GM12878 (cell line): Measurements from ENCODE around the gene WIPF1. TPM values are rescaled to one million over a fixed set of nuclear protein-coding genes. Genes with fewer than 3 reads are reported as not detected.

Experiments used
- ATAC-seq: fragments of 200-7000 bp; cut with Tn5 transposase; 3 replicates; pipeline ENCODE4 v1.9.1; 2020; ENCODE audit warnings: mild to moderate bottlenecking, moderate library complexity
- BruUV-seq: library from RNA; stranded (reverse); fragments of 400-500 nt; replicated peaks from 2 replicates; lab custom pipeline; 2021; lab: Mats Ljungman, UMichigan
- CTCF ChIA-PET: fragments of 300-600 bp; sonication (Branson Sonifier 250); formaldehyde crosslinking; extraction: SDS; loops from one replicate; lab custom pipeline; 2021; ENCODE audit warnings: inconsistent platforms; lab: Yijun Ruan, JAX
- POLR2A ChIA-PET: fragments of 350-600 bp; formaldehyde crosslinking; extraction: SDS; loops from one replicate; lab custom pipeline; 2021; ENCODE audit warnings: inconsistent platforms; lab: Charles Lee
- RAD21 ChIA-PET: fragments of 300-600 bp; sonication (Branson Sonifier 250); formaldehyde crosslinking; loops from one replicate; lab custom pipeline; 2023; ENCODE audit warnings: antibody characterized with exemption; ENCODE audit not compliant: unreplicated experiment; lab: Charles Lee
- SMC1A ChIA-PET: fragments of 300-600 bp; sonication (Branson Sonifier 250); formaldehyde crosslinking; loops from one replicate; lab custom pipeline; 2023; ENCODE audit not compliant: unreplicated experiment, uncharacterized antibody; lab: Charles Lee
- DNase-seq: peaks from one replicate; pipeline ENCODE4 v3.0.0-alpha.2; 2011; ENCODE audit warnings: low read depth, low spot score
- FAIRE-seq: peaks from 3 replicates; lab custom pipeline; 2011; peaks lifted over from hg19 to GRCh38; lab: Jason Lieb, UNC
- H2AFZ ChIP-seq: 2 replicates; pipeline ENCODE4 v1.6.0; 2011; ENCODE audit warnings: low read depth, low read length, control low read depth; ENCODE audit not compliant: control insufficient read depth
- H3K27ac ChIP-seq: 2 replicates; pipeline ENCODE4 v1.5.1; 2011; ENCODE audit warnings: control low read depth; ENCODE audit not compliant: control insufficient read depth, insufficient read depth
- H3K27me3 ChIP-seq, 2 experiments: replicated peaks in 1 of 2; 2 replicates each; pipeline versions ENCODE4 v1.6.0 to v1.6.1; 2011; ENCODE audit warnings: low read length in 1 of 2; ENCODE audit not compliant: control insufficient read depth in 2 of 2, insufficient read depth in 2 of 2
- H3K36me3 ChIP-seq, 2 experiments: 2 replicates each; pipeline ENCODE4 v1.5.1; 2011; ENCODE audit warnings: low read length in 1 of 2; ENCODE audit not compliant: control insufficient read depth in 2 of 2, insufficient read depth in 2 of 2
- H3K4me1 ChIP-seq: 2 replicates; pipeline ENCODE4 v1.6.1; 2011; ENCODE audit warnings: mild to moderate bottlenecking, low read length, moderate library complexity, mixed read lengths; ENCODE audit not compliant: control insufficient read depth, insufficient read depth
- H3K4me2 ChIP-seq: 2 replicates; pipeline ENCODE4 v1.6.0; 2011; ENCODE audit warnings: control low read depth; ENCODE audit not compliant: control insufficient read depth, insufficient read depth
- H3K4me3 ChIP-seq: fragments of 200-600 bp; sonication (generic); 2 replicates; pipeline ENCODE4 v1.5.1; 2016
- H3K79me2 ChIP-seq: 2 replicates; pipeline ENCODE4 v1.6.0; 2011; ENCODE audit warnings: low read length; ENCODE audit not compliant: control insufficient read depth, insufficient read depth
- H3K9ac ChIP-seq: 2 replicates; pipeline ENCODE4 v1.8.0; 2011; ENCODE audit warnings: low read length, control low read depth, mixed read lengths; ENCODE audit not compliant: control insufficient read depth, insufficient read depth
- H3K9me3 ChIP-seq: replicated peaks from 3 replicates; pipeline ENCODE4 v1.5.1; 2011; ENCODE audit warnings: mild to moderate bottlenecking, low read length; ENCODE audit not compliant: control insufficient read depth, insufficient read depth
- H4K20me1 ChIP-seq: 2 replicates; pipeline ENCODE4 v1.6.0; 2011; ENCODE audit not compliant: control insufficient read depth, insufficient read depth
- ATF7 ChIP-seq: fragments of 450-650 bp; IDR thresholded peaks from 2 replicates; pipeline ENCODE4 v1.6.1; 2016; ENCODE audit warnings: low read depth, mild to moderate bottlenecking
- CBX3 ChIP-seq: fragments of 200-600 bp; sonication (generic); IDR thresholded peaks from 2 replicates; pipeline ENCODE4 v1.6.1; 2016; ENCODE audit warnings: low read depth, borderline replicate concordance
- IRF3 ChIP-seq: fragments of 450-650 bp; IDR thresholded peaks from 2 replicates; pipeline ENCODE4 v1.6.1; 2014; ENCODE audit warnings: mild to moderate bottlenecking
- KDM1A ChIP-seq: fragments of 200-600 bp; sonication (generic); IDR thresholded peaks from 2 replicates; pipeline ENCODE4 v1.6.1; 2016; ENCODE audit warnings: borderline replicate concordance
- RBBP5 ChIP-seq: fragments of 200-600 bp; sonication (generic); conservative IDR thresholded peaks from 2 replicates; pipeline ENCODE4 v1.6.1; 2016
- RCOR1 ChIP-seq: conservative IDR thresholded peaks from 2 replicates; pipeline ENCODE4 v1.6.1; 2012; ENCODE audit warnings: low read depth, low read length, improper control_type of control experiment
- SIN3A ChIP-seq: IDR thresholded peaks from 2 replicates; pipeline ENCODE4 v1.6.1; 2012; ENCODE audit warnings: low read depth, low read length, improper control_type of control experiment
- SPI1 ChIP-seq: IDR thresholded peaks from 2 replicates; pipeline ENCODE4 v1.6.1; 2011; ENCODE audit warnings: low read depth, mild to moderate bottlenecking, low read length, moderate library complexity, borderline replicate concordance; ENCODE audit not compliant: insufficient read depth
- SUPT20H ChIP-seq: IDR thresholded peaks from 2 replicates; pipeline ENCODE4 v1.6.1; 2011; ENCODE audit warnings: low read depth, mild to moderate bottlenecking, low read length, moderate library complexity, borderline replicate concordance; ENCODE audit not compliant: control insufficient read depth
- TBL1XR1 ChIP-seq: IDR thresholded peaks from 2 replicates; pipeline ENCODE4 v1.6.1; 2012; ENCODE audit warnings: low read depth, low read length, improper control_type of control experiment
- ZBTB33 ChIP-seq: fragments of 450-650 bp; IDR thresholded peaks from 2 replicates; pipeline ENCODE4 v1.6.1; 2017; ENCODE audit warnings: mild to moderate bottlenecking
- ZBTB4 ChIP-seq: fragments of 450-650 bp; formaldehyde crosslinking; IDR thresholded peaks from 2 replicates; pipeline ENCODE4 v1.4.0; 2022; ENCODE audit warnings: mild to moderate bottlenecking, moderate library complexity
- ZNF207 ChIP-seq: fragments of 450-650 bp; IDR thresholded peaks from 2 replicates; pipeline ENCODE4 v1.6.1; 2014; ENCODE audit warnings: antibody characterized with exemption, mild to moderate bottlenecking, borderline replicate concordance
- ZNF274 ChIP-seq: IDR thresholded peaks from one replicate; pipeline ENCODE4 v1.8.0; 2011; ENCODE audit not compliant: insufficient read length, insufficient read depth
- in situ Hi-C: fragments of 300-500 bp; cut with MboI; formaldehyde crosslinking; loops from 9 replicates; pipeline ENCODE4 v1.14.3; 2018; ENCODE audit warnings: mixed read lengths
- intact Hi-C: fragments of 100-400 bp; cut with micrococcal nuclease; formaldehyde crosslinking; loops from one replicate; pipeline ENCODE4 v1.14.2; 2022; ENCODE audit not compliant: unreplicated experiment
- polyA plus RNA-seq, 11 experiments: library from polyadenylated mRNA; depleted of rRNA in 4 of 11; unstranded in 6 of 11; stranded (reverse) in 5 of 11; fragments of >200 nt; fragmentation: Nextera tagmentation in 4 of 11; fragmentation: Illumina TruSeq in 1 of 11; extraction: Ambion mirVana in 4 of 11; extraction: Trizol in 1 of 11; gene quantifications; 1 replicate in 1 of 11; 2 replicates in 10 of 11; pipeline versions ENCODE4 v1.2.1 to v1.2.3, GENCODE V29; 2011 to 2016; ENCODE audit warnings: inconsistent platforms in 2 of 11, missing spikeins in 2 of 11, low read depth in 1 of 11
- total RNA-seq, 4 experiments: library from RNA; depleted of rRNA in 3 of 4; stranded (reverse); fragments of >200 nt in 3 of 4; fragmentation: Illumina TruSeq in 1 of 4; extraction: Trizol in 1 of 4; gene quantifications; 2 replicates each; pipeline versions ENCODE4 v1.2.1 to v1.2.3, GENCODE V29; 2013 to 2021
- TF ChIP-seq, protein P1 (sequence below): IDR thresholded peaks from 2 replicates; pipeline ENCODE4 v1.6.1; 2012; ENCODE audit warnings: low read depth, low read length, improper control_type of control experiment

WIPF1 gene
- total and polyA plus RNA-seq, 10 of the 15 experiments (the other 5 are each of a cell fraction or from before 2014, with no cell fraction given): 23.1 to 188 (median 68.9) TPM

GRCh38 chr2:174593574-174594203 lies 3.9 kb downstream of the WIPF1 start (continued):
- TF ChIP-seq IRF3: no peak
- TF ChIP-seq CBX3: no peak
- TF ChIP-seq, protein P1, sequence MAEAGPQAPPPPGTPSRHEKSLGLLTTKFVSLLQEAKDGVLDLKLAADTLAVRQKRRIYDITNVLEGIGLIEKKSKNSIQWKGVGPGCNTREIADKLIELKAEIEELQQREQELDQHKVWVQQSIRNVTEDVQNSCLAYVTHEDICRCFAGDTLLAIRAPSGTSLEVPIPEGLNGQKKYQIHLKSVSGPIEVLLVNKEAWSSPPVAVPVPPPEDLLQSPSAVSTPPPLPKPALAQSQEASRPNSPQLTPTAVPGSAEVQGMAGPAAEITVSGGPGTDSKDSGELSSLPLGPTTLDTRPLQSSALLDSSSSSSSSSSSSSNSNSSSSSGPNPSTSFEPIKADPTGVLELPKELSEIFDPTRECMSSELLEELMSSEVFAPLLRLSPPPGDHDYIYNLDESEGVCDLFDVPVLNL: no peak

- no TSS peak for BruUV-seq
- TF ChIP-seq ZNF207 (no peak), ZNF274 (no peak), KDM1A (no peak), ZBTB33 (no peak), ZBTB4 (CRISPR knock-in tag) (no peak), ATF7 (no peak), TBL1XR1 (no peak), RBBP5 (no peak), SUPT20H (no peak), RCOR1 (no peak), SIN3A (no peak), SPI1 (no peak)
These were observed 4.6 kb downstream of the WIPF1 start for GRCh38 chr2:174593041-174593440.

More at GRCh38 chr2:174593041-174593440, 4.6 kb downstream of the WIPF1 start:
- SMC1A ChIA-PET: interaction anchor here (1.3 to 31.8 kb wide), 10 partner anchors 11 to 101 kb away, joined by 4 to 537 read pairs (median 20); partner anchors contain the start of gene WIPF1
- ATAC-seq: no peak
- in situ Hi-C loops: loop anchor here (25.0 kb wide), 1 partner anchor 94 kb away; no protein-coding TSS in a partner anchor
- no peak overlapping the region for H2AFZ ChIP-seq
- DNase-seq: no peak
- H3K36me3 ChIP-seq: peaks cover 4 to 6% of the 10 kb centered on the region in 2 experiments
- CTCF ChIA-PET: interaction anchor here (1.2 to 31.2 kb wide), 11 partner anchors 10 to 130 kb away, joined by 3 to 534 read pairs (median 7); partner anchors contain the start of gene GPR155
- no peaks in the 10 kb centered on the region for H3K27me3 ChIP-seq
- peak overlapping the region; percentile 87 for H3K4me2 ChIP-seq
- peak overlapping the region; percentile 37; the same call in 1 of the 2 replicates for H3K4me3 ChIP-seq
- peak overlapping the region; percentile 95 for H3K27ac ChIP-seq
- FAIRE-seq: no peak
- peak overlapping the region; percentile 50 for H3K9ac ChIP-seq
- peaks cover 99% of the 10 kb centered on the region for H3K79me2 ChIP-seq
- POLR2A ChIA-PET: interaction anchor here (0.9 to 11.7 kb wide), 8 partner anchors 10 to 109 kb away, joined by 4 to 246 read pairs (median 11); partner anchors contain the start of gene GPR155
- RAD21 ChIA-PET: interaction anchor here (0.8 to 19.4 kb wide), 8 partner anchors 13 to 130 kb away, joined by 3 to 294 read pairs (median 43); partner anchors contain the start of gene GPR155
- no peaks in the 10 kb centered on the region; the same call in 1 of the 2 replicates for H4K20me1 ChIP-seq
- intact Hi-C loops: loop anchor here (10.0 kb wide), 1 partner anchor 628 kb away; the partner anchor contains the start of gene SP3
- H3K9me3 ChIP-seq: no peaks in the 10 kb centered on the region
- H3K4me1 ChIP-seq: peaks cover 14% of the 10 kb centered on the region
